ENCODE results near the gene TAF1D. TPM values are rescaled to one million over a fixed set of nuclear protein-coding genes. Genes with fewer than 3 reads are reported as not detected.

Gene TAF1D
- total RNA-seq, 2 experiments from 2014 or later = 161 to 173 TPM

DNA sequence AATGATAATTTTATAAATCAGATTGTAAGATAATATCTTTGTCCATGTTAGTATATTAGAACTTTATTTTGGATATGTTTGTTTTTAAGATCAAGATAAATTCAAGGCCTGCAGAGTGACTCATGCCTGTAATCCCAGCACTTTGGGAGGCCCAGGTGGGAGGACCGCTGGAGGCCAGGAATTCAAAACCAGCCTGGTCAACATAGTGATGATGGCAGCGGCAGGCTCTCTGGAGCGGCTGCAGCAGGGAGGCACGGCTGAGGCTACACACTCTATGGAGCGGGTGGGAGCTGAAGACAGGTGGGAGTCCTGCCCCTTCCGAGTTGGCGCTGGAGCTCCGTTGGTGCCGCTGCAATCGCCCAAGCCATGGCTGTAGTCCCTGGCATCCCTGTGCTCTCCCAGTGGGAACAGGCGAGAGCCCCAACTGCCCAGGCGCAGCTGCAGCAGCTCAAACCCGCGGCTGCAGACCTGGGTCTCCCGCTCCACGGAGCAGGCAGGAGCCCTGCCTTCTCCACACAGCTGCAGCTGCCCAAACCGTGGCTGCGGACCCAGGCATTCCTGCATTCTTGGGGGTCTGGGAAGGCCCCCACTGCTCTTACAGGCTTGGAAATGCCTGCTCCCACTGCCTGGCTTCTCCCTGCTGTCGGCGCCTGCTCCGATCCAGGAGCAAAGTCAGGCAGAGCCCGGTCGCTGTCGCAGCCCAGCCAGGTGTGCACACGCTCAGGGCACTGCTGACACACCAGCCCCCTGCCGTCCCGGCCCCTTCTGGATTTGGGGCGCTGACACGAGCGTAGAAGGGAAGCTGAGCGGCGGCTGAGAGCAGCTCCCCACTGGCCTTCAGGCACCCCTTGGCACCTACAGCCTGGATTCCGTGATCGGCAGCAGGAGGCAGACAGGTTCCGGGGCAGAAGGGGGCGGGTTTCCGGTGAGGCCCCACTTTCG, 16.9 kb upstream of the TAF1D start:
- H3K27me3 Mint-ChIP-seq = no peaks in the 10 kb centered on the region
- H3K9me3 Mint-ChIP-seq = no peaks in the 10 kb centered on the region
- H3K36me3 ChIP-seq (ENCODE audit: insufficient read depth, low read length) = peaks cover 81% of the 10 kb centered on the region
- H3K27ac ChIP-seq (ENCODE audit: low read depth in 1 of 2, low read length in 2 of 2) = no peak overlapping the region
- H3K27me3 ChIP-seq (ENCODE audit: control insufficient read depth in 1 of 2, insufficient read depth in 2 of 2, low read length in 2 of 2) = no peaks in the 10 kb centered on the region
- TF ChIP-seq, protein P1, sequence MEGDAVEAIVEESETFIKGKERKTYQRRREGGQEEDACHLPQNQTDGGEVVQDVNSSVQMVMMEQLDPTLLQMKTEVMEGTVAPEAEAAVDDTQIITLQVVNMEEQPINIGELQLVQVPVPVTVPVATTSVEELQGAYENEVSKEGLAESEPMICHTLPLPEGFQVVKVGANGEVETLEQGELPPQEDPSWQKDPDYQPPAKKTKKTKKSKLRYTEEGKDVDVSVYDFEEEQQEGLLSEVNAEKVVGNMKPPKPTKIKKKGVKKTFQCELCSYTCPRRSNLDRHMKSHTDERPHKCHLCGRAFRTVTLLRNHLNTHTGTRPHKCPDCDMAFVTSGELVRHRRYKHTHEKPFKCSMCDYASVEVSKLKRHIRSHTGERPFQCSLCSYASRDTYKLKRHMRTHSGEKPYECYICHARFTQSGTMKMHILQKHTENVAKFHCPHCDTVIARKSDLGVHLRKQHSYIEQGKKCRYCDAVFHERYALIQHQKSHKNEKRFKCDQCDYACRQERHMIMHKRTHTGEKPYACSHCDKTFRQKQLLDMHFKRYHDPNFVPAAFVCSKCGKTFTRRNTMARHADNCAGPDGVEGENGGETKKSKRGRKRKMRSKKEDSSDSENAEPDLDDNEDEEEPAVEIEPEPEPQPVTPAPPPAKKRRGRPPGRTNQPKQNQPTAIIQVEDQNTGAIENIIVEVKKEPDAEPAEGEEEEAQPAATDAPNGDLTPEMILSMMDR (IDR thresholded peaks at IDR 0.05) = no peak
- DNase-seq (no peak), ATAC-seq (ENCODE audit: poor library complexity) (no peak)
- H3K4me1 ChIP-seq (ENCODE audit: insufficient read depth, low read length) = no peaks in the 10 kb centered on the region
- POLR2A ChIA-PET = no interaction called here
- peaks cover 67% of the 10 kb centered on the region for H3K36me3 Mint-ChIP-seq (ENCODE audit: low read depth)
- H3K4me3 Mint-ChIP-seq = no peak overlapping the region
- H3K9me3 ChIP-seq (ENCODE audit: control insufficient read depth in 1 of 2, insufficient read depth in 1 of 2, low read length in 2 of 2) = peaks cover 0 to 10% of the 10 kb centered on the region in 2 experiments
- no peak overlapping the region for H3K4me3 ChIP-seq (ENCODE audit: low read length)
- no peaks in the 10 kb centered on the region for H3K4me1 Mint-ChIP-seq (ENCODE audit: low read depth)
- intact Hi-C loops (cut with DNase I, micrococcal nuclease) = no loop called here
- H3K27ac Mint-ChIP-seq = no peak overlapping the region
- CTCF ChIA-PET = no interaction called here

DNA sequence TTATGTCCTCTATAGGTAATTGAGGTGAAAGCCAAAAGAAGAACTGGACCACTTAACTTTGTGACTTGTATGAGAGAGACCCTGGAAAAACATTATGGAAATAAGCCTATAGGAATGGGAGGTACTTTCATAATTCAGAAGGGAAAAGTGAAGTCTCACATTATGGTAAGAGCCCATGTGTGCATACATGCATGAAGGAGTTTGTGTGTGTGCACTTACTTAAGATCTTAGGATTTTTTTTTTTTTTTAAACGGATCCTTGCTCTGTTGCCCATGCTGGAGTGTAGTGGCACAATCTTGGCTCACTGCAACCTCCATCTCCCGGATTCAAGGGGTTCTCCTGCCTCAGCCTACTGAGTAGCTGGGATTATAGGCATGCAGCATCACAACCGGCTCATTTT, 16.0 kb upstream of the TAF1D start:
- H3K27me3 Mint-ChIP-seq = no peaks in the 10 kb centered on the region

DNA sequence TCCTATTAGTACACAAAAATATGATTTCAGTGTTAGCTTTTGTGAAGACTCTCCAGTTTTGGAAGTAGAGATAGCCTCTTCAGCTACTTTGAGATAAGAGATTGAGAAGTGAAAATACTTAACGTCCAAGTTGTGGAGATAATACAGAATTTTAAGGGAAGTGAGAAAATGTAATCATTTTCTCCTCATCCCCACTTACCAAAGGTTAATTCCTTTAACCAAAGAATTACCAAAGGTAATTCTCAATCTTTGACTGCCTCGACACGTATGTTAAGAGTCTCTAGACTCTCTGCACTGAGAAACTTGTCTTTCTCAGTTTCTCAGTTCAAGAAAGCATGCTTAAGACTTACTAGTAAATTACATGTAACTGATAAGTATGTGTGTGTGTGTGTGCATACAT, 15.5 kb upstream of the TAF1D start:
- Histone ChIP-seq H3K4me3 (ENCODE audit: low read length) (no peak overlapping the region), H3K9me3 (ENCODE audit: control insufficient read depth in 1 of 2, insufficient read depth in 1 of 2, low read length in 2 of 2) (peaks cover 0 to 10% of the 10 kb centered on the region in 2 experiments), H3K4me1 (ENCODE audit: insufficient read depth, low read length) (no peaks in the 10 kb centered on the region), H3K36me3 (ENCODE audit: insufficient read depth, low read length) (peaks cover 68% of the 10 kb centered on the region), H3K27ac (ENCODE audit: low read depth in 1 of 2, low read length in 2 of 2) (no peak overlapping the region), H3K27me3 (ENCODE audit: control insufficient read depth in 1 of 2, insufficient read depth in 2 of 2, low read length in 2 of 2) (no peaks in the 10 kb centered on the region)
- no peaks in the 10 kb centered on the region for H3K9me3 Mint-ChIP-seq
- ATAC-seq (ENCODE audit: poor library complexity) = no peak
- peaks cover 67% of the 10 kb centered on the region for H3K36me3 Mint-ChIP-seq (ENCODE audit: low read depth)
- ChIA-PET CTCF (no interaction called here), POLR2A (interaction anchor here (0.6 to 1.8 kb wide), 3 partner anchors 15 to 1234 kb away, joined by 3 to 6 read pairs (median 4); partner anchors contain the start of genes C11orf54, MED17 and TAF1D)
- no peak for DNase-seq
- intact Hi-C loops (cut with DNase I, micrococcal nuclease) = no loop called here
- H3K27ac Mint-ChIP-seq = no peak overlapping the region
- TF ChIP-seq, protein P1 (IDR thresholded peaks at IDR 0.05) = no peak
- H3K4me3 Mint-ChIP-seq = no peak overlapping the region
- H3K27me3 Mint-ChIP-seq = no peaks in the 10 kb centered on the region
- H3K4me1 Mint-ChIP-seq (ENCODE audit: low read depth) = no peaks in the 10 kb centered on the region

More for the DNA sequence above, 16.0 kb upstream of the TAF1D start:
- Histone ChIP-seq H3K9me3 (ENCODE audit: control insufficient read depth in 1 of 2, insufficient read depth in 1 of 2, low read length in 2 of 2) (peaks cover 0 to 10% of the 10 kb centered on the region in 2 experiments), H3K4me3 (ENCODE audit: low read length) (no peak overlapping the region), H3K27me3 (ENCODE audit: control insufficient read depth in 1 of 2, insufficient read depth in 2 of 2, low read length in 2 of 2) (no peaks in the 10 kb centered on the region), H3K27ac (ENCODE audit: low read depth in 1 of 2, low read length in 2 of 2) (no peak overlapping the region), H3K4me1 (ENCODE audit: insufficient read depth, low read length) (no peaks in the 10 kb centered on the region), H3K36me3 (ENCODE audit: insufficient read depth, low read length) (peaks cover 74% of the 10 kb centered on the region)
- intact Hi-C loops (cut with DNase I, micrococcal nuclease) = no loop called here
- peaks cover 67% of the 10 kb centered on the region for H3K36me3 Mint-ChIP-seq (ENCODE audit: low read depth)
- no peaks in the 10 kb centered on the region for H3K9me3 Mint-ChIP-seq
- CTCF ChIA-PET = no interaction called here
- no peak overlapping the region for H3K4me3 Mint-ChIP-seq
- DNase-seq = no peak
- TF ChIP-seq, protein P1 (IDR thresholded peaks at IDR 0.05) = no peak
- POLR2A ChIA-PET = interaction anchor here (0.6 kb wide), 1 partner anchor 1235 kb away, joined by 3 read pairs; no protein-coding TSS in a partner anchor
- ATAC-seq (ENCODE audit: poor library complexity) = no peak
- no peaks in the 10 kb centered on the region for H3K4me1 Mint-ChIP-seq (ENCODE audit: low read depth)
- no peak overlapping the region for H3K27ac Mint-ChIP-seq

Data from CD4-positive, alpha-beta T cell (primary cell).